Measurements from ENCODE around the gene MRPL55.

MRPL55 gene

DNA sequence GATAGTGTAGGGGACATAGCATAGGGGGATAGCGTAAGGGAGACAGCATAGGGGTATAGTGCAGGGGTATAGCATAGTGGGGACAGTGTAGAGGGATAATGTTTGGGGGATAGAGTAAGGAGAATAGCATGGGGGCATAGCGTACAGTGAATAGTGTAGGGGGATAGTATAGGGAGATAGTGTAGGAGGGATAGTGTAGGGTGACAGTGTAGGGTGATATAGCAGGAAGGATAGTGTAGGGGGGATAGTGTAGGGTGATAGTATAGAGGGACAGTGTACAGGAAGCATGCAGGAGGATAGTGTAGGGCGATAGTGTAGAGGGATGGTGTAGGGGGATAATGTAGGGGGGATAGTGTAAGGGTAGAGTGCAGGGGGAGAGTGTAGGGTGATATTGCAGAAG is 38.2 kb downstream of the MRPL55 start:
- Mint-ChIP-seq H3K4me1 (peaks cover 16% of the 10 kb centered on the region), H3K27ac (no peak overlapping the region), H3K36me3 (ENCODE audit: low read depth) (no peaks in the 10 kb centered on the region), H3K4me3 (no peak overlapping the region), H3K27me3 (ENCODE audit: low read depth, poor library complexity) (peaks cover 24% of the 10 kb centered on the region), H3K9me3 (no peaks in the 10 kb centered on the region)
- DNase-seq: no peak
- TF ChIP-seq, protein P1, sequence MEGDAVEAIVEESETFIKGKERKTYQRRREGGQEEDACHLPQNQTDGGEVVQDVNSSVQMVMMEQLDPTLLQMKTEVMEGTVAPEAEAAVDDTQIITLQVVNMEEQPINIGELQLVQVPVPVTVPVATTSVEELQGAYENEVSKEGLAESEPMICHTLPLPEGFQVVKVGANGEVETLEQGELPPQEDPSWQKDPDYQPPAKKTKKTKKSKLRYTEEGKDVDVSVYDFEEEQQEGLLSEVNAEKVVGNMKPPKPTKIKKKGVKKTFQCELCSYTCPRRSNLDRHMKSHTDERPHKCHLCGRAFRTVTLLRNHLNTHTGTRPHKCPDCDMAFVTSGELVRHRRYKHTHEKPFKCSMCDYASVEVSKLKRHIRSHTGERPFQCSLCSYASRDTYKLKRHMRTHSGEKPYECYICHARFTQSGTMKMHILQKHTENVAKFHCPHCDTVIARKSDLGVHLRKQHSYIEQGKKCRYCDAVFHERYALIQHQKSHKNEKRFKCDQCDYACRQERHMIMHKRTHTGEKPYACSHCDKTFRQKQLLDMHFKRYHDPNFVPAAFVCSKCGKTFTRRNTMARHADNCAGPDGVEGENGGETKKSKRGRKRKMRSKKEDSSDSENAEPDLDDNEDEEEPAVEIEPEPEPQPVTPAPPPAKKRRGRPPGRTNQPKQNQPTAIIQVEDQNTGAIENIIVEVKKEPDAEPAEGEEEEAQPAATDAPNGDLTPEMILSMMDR (IDR thresholded peaks at IDR 0.05): no peak

DNA sequence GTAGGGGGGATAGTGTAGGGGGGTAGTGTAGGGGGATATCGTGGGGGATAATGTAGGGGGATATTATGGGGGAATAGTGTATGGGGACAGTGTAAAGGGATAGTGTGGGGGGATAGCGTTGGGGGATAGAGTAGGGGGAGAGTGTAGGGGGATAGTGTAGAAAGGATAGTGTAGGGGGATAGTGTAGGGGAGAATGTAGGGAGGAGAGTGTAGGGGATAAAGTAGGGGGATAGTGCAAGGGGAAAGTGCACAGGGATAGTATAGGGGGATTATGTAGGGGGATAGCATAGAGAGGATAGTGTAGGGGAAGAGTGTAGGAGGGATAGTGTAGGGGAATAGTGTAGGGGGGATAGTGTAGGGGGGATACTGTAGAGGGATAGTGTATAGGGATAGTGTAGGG is 38.9 kb downstream of the MRPL55 start:
- peaks cover 24% of the 10 kb centered on the region for H3K27me3 Mint-ChIP-seq (ENCODE audit: low read depth, poor library complexity)
- no peak for DNase-seq
- H3K4me1 Mint-ChIP-seq: peaks cover 14% of the 10 kb centered on the region
- H3K9me3 Mint-ChIP-seq: no peaks in the 10 kb centered on the region
- no peak overlapping the region for H3K27ac Mint-ChIP-seq
- TF ChIP-seq, protein P1 (IDR thresholded peaks at IDR 0.05): no peak
- no peak overlapping the region for H3K4me3 Mint-ChIP-seq
- H3K36me3 Mint-ChIP-seq (ENCODE audit: low read depth): no peaks in the 10 kb centered on the region

DNA sequence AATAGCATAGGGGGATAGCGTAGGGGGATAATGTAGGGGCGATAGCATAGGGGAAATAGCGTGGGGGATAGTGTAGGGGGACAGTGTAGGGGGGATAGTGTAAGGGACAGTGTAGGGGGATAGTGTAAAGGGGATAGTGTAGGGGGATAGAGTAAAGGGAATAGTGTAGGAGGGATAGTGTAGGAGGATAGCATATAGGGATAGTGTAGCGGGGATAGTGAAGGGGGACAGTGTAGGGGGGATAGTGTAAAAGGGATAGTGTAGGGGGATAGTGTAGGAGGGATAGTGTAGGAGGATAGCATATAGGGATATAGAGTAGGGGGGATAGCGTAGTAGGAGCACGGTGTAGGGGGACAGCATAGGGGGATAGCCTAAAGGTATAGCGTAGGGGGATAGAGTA is 40.7 kb downstream of the MRPL55 start:
- H3K4me1 Mint-ChIP-seq: peaks cover 6% of the 10 kb centered on the region
- H3K36me3 Mint-ChIP-seq (ENCODE audit: low read depth): no peaks in the 10 kb centered on the region
- H3K4me3 Mint-ChIP-seq: no peak overlapping the region
- peaks cover 18% of the 10 kb centered on the region for H3K27me3 Mint-ChIP-seq (ENCODE audit: low read depth, poor library complexity)
- H3K27ac Mint-ChIP-seq: no peak overlapping the region
- no peak for DNase-seq
- TF ChIP-seq, protein P1 (IDR thresholded peaks at IDR 0.05): no peak
- H3K9me3 Mint-ChIP-seq: no peaks in the 10 kb centered on the region

DNA sequence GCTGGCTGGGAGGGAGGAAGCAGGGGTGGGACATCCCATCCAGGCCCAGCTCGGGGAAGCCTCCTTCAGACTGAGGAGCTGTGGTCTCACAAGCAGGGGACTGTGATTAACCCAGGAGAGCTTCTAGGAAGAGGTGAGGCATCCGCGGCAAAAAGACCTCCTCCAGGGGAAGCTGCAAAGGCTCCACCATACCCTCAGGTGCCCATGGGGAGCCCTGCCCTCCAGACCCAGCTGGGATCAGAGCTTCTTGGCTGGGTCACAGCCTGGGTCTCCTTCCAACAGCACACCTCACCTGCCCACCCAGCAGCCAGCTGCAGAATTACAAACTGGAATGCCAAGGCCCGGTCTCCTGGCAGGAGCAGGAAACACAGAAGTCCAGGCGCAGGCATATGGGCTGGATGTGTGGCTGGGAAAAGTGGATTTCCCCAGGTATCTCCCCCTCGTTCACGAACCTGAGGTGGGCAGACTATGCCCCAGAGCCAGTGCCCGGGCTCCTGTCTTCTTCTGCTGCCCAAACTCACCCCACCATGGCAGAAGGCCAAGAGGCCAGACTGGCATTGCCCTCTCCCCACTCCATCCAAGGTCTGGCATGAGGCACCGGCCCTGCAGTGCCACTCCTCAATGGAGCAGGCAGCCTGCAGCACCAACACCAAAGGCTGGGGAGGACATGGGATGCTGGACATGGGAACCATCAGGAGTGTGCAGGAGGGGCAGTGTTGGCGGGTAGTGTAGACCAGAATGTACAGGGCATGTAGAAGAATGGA is 42.0 kb downstream of the MRPL55 start:
- H3K36me3 Mint-ChIP-seq (ENCODE audit: low read depth): no peaks in the 10 kb centered on the region
- TF ChIP-seq, protein P1 (IDR thresholded peaks at IDR 0.05): no peak
- peaks cover 18% of the 10 kb centered on the region for H3K27me3 Mint-ChIP-seq (ENCODE audit: low read depth, poor library complexity)

DNA sequence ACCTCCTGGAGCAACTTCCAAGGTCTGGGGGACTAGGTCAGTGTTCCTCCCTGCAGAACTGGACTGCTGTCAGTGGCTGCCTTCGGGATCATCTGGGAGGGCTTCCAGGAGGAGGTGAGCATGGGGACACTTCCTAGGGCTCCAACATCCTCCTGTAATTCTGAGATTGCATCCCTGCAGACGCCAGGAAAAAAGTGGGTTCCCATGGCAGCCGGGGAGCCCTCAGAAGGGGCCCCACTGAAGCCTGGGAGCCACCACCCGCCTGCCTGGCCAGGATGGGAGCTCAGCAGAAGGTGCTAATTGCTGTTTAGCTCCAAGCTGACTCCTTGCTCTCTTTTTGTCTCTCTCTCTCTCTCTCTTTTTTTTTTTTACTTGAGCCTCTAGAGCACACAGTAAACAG is 42.7 kb downstream of the MRPL55 start:
- H3K36me3 Mint-ChIP-seq (ENCODE audit: low read depth): no peaks in the 10 kb centered on the region
- no peak overlapping the region for H3K4me3 Mint-ChIP-seq
- TF ChIP-seq, protein P1 (IDR thresholded peaks at IDR 0.05): no peak
- peaks cover 6% of the 10 kb centered on the region for H3K4me1 Mint-ChIP-seq
- no peak for DNase-seq
- no peaks in the 10 kb centered on the region for H3K9me3 Mint-ChIP-seq
- peaks cover 19% of the 10 kb centered on the region for H3K27me3 Mint-ChIP-seq (ENCODE audit: low read depth, poor library complexity)
- H3K27ac Mint-ChIP-seq: no peak overlapping the region

More for the DNA sequence above, 42.0 kb downstream of the MRPL55 start:
- no peak overlapping the region for H3K4me3 Mint-ChIP-seq
- no peaks in the 10 kb centered on the region for H3K9me3 Mint-ChIP-seq
- no peak for DNase-seq
- no peak overlapping the region for H3K27ac Mint-ChIP-seq
- peaks cover 6% of the 10 kb centered on the region for H3K4me1 Mint-ChIP-seq

All from nephron progenitor cell (in vitro differentiated cells).